GM23338 (cell line): ENCODE data around the gene SORCS3. TPM values are rescaled to one million over a fixed set of nuclear protein-coding genes. Genes with fewer than 3 reads are reported as not detected.

Experiments
- ATAC-seq: fragments of 200-7000 bp; cut with Tn5 transposase; 3 replicates; pipeline ENCODE4 v1.9.1; 2020
- DNase-seq: peaks from one replicate; pipeline ENCODE4 v3.0.0-alpha.2; 2015; ENCODE audit warnings: low spot score
- H2AFZ ChIP-seq: fragments of 200-600 bp; sonication (generic); 2 replicates; pipeline ENCODE4 v1.8.0; 2016; ENCODE audit warnings: antibody characterized with exemption, mild to moderate bottlenecking, moderate library complexity
- H3F3A ChIP-seq: fragments of 200-600 bp; sonication (generic); replicated peaks from 2 replicates; pipeline ENCODE4 v1.8.0; 2017; ENCODE audit warnings: antibody characterized with exemption, mixed run types, low read depth
- H3K27ac ChIP-seq: fragments of 200-600 bp; sonication (generic); 2 replicates; pipeline ENCODE4 v1.6.1; 2016; ENCODE audit warnings: low read depth
- H3K27me3 ChIP-seq: fragments of 200-600 bp; sonication (generic); 2 replicates; pipeline ENCODE4 v1.8.0; 2016; ENCODE audit warnings: mild to moderate bottlenecking, mixed run types, moderate library complexity; ENCODE audit not compliant: insufficient read depth
- H3K36me3 ChIP-seq: fragments of 200-600 bp; sonication (generic); 2 replicates; pipeline ENCODE4 v1.8.0; 2016; ENCODE audit warnings: mild to moderate bottlenecking; ENCODE audit not compliant: insufficient read depth
- H3K4me1 ChIP-seq: fragments of 200-600 bp; sonication (generic); 2 replicates; pipeline ENCODE4 v1.8.0; 2016; ENCODE audit warnings: mild to moderate bottlenecking, moderate library complexity; ENCODE audit not compliant: insufficient read depth
- H3K4me2 ChIP-seq: fragments of 200-600 bp; sonication (generic); 2 replicates; pipeline ENCODE4 v1.7.1; 2017; ENCODE audit warnings: mixed run types
- H3K4me3 ChIP-seq: fragments of 200-600 bp; sonication (generic); 2 replicates; pipeline ENCODE4 v1.6.1; 2016; ENCODE audit warnings: mixed run types
- H3K79me2 ChIP-seq: fragments of 200-600 bp; sonication (generic); replicated peaks from 2 replicates; pipeline ENCODE4 v1.8.0; 2017; ENCODE audit warnings: mild to moderate bottlenecking; ENCODE audit not compliant: insufficient read depth
- H3K9me2 ChIP-seq: fragments of 200-600 bp; sonication (generic); 2 replicates; pipeline ENCODE4 v1.8.0; 2017; ENCODE audit not compliant: insufficient read depth
- H4K20me1 ChIP-seq: fragments of 200-600 bp; sonication (generic); replicated peaks from 2 replicates; pipeline ENCODE4 v1.8.0; 2017; ENCODE audit warnings: mild to moderate bottlenecking; ENCODE audit not compliant: insufficient read depth
- H3K27ac Mint-ChIP-seq: 2 replicates; pipeline ENCODE4 v1.8.0; 2020; ENCODE audit warnings: inconsistent platforms, mild to moderate bottlenecking, moderate library complexity, mixed read lengths
- H3K27me3 Mint-ChIP-seq: 3 replicates; pipeline ENCODE4 v1.8.0; 2022; ENCODE audit warnings: low read depth, mild to moderate bottlenecking, moderate library complexity, mixed read lengths, inconsistent platforms; ENCODE audit not compliant: insufficient read depth, poor library complexity
- H3K36me3 Mint-ChIP-seq: 3 replicates; pipeline ENCODE4 v1.8.0; 2021; ENCODE audit warnings: low read depth, mild to moderate bottlenecking, inconsistent platforms, moderate library complexity, mixed read lengths
- H3K4me1 Mint-ChIP-seq: 3 replicates; pipeline ENCODE4 v1.8.0; 2020; ENCODE audit warnings: mild to moderate bottlenecking, inconsistent platforms, mixed read lengths
- H3K4me3 Mint-ChIP-seq: 3 replicates; pipeline ENCODE4 v1.8.0; 2021; ENCODE audit warnings: moderate library complexity, mild to moderate bottlenecking, inconsistent platforms, mixed read lengths
- H3K9me3 Mint-ChIP-seq: 3 replicates; pipeline ENCODE4 v1.8.0; 2020; ENCODE audit warnings: moderate library complexity, mild to moderate bottlenecking, inconsistent platforms, mixed read lengths
- EZH2 ChIP-seq: fragments of 200-600 bp; sonication (generic); IDR thresholded peaks from one replicate; pipeline ENCODE4 v1.8.0; 2017; ENCODE audit warnings: antibody characterized with exemption, mild to moderate bottlenecking, low read depth; ENCODE audit not compliant: unreplicated experiment
- NANOG ChIP-seq: IDR thresholded peaks from 2 replicates; pipeline ENCODE4 v1.6.1; 2016; ENCODE audit warnings: antibody characterized with exemption, borderline replicate concordance
- REST ChIP-seq: IDR thresholded peaks from one replicate; pipeline ENCODE4 v1.6.1; 2018; ENCODE audit warnings: antibody characterized with exemption; ENCODE audit not compliant: unreplicated experiment
- STAT1 ChIP-seq: IDR thresholded peaks from one replicate; pipeline ENCODE4 v1.6.1; 2016; ENCODE audit warnings: antibody characterized with exemption; ENCODE audit not compliant: unreplicated experiment
- ZNF462 ChIP-seq: fragments of 250-450 bp; sonication (Bioruptor Pico); IDR thresholded peaks from 2 replicates; pipeline ENCODE4 v1.5.0; 2020; ENCODE audit warnings: mild to moderate bottlenecking, moderate library complexity
- polyA plus RNA-seq: library from polyadenylated mRNA; unstranded; fragments of >200 nt; fragmentation: Nextera tagmentation; extraction: Ambion mirVana; gene quantifications from 2 replicates; pipeline ENCODE4 v1.2.1, GENCODE V29; 2016
- total RNA-seq: library from RNA; depleted of rRNA; stranded (reverse); fragments of >200 nt; shearing (Covaris generic); gene quantifications from 2 replicates; pipeline ENCODE4 v1.2.3, GENCODE V29; 2014

SORCS3 gene
- total and polyA plus RNA-seq, 2 experiments from 2014 or later, result 0.37 to 1.4 TPM

DNA sequence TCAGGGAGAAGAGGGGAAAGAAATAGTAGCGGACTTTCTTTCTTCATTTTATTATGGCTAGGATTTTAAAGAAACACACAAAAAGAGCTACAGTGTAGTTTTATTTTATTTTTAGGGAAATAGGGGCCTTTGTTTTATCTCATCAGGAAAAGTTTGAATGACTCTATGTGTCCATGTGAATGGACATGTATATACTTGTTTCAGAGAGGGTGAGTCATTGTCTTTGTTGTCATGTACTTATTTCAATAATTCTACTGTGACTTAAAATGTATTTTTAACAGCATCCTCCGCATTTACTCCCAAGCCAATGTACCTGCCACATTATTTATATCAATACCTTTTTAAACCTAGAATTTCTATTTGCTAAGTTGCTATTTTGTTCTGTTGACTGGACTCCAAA lies 569.5 kb downstream of the SORCS3 start:
- Histone ChIP-seq H4K20me1 (no peaks in the 10 kb centered on the region), H3F3A (no peaks in the 10 kb centered on the region), H3K27ac (no peak overlapping the region), H3K36me3 (no peaks in the 10 kb centered on the region), H3K4me1 (no peaks in the 10 kb centered on the region), H3K4me3 (no peak overlapping the region), H3K9me2 (peaks cover 12% of the 10 kb centered on the region; the same call in 1 of the 2 replicates), H3K79me2 (no peaks in the 10 kb centered on the region), H3K27me3 (no peaks in the 10 kb centered on the region), H2AFZ (no peak overlapping the region), H3K4me2 (no peak overlapping the region)
- DNase-seq (no peak), ATAC-seq (no peak)
- H3K9me3 Mint-ChIP-seq, result no peaks in the 10 kb centered on the region
- TF ChIP-seq NANOG, result no peak
- no peaks in the 10 kb centered on the region for H3K36me3 Mint-ChIP-seq
- no peak overlapping the region for H3K27ac Mint-ChIP-seq
- peaks cover 12% of the 10 kb centered on the region; the same call in 2 of the 3 replicates for H3K4me1 Mint-ChIP-seq
- H3K27me3 Mint-ChIP-seq, result no peaks in the 10 kb centered on the region
- no peak overlapping the region for H3K4me3 Mint-ChIP-seq

DNA sequence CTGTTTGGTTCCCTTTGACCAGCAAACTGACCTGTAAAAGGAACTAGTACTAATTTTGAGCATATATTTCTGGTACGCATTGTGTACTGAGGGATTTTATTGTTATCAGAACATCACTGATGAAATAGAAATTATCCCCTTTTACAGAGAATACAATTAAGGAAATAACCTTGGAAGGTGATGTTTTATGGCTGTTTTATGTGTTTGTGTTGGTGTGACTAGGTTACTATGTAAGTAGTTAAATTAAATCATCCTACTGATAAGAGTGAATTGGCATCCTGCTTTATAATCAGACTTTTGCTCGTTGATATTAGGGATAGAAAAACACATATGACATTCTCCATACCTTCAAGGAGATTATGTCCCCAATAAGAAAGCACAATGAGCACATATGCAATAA lies 596.6 kb downstream of the SORCS3 start:
- no peaks in the 10 kb centered on the region for H3K4me1 Mint-ChIP-seq
- no peaks in the 10 kb centered on the region for H3K9me2 ChIP-seq
- H3K36me3 ChIP-seq, result no peaks in the 10 kb centered on the region
- no peak overlapping the region for H3K4me2 ChIP-seq
- no peaks in the 10 kb centered on the region for H3K27me3 ChIP-seq
- H4K20me1 ChIP-seq, result no peaks in the 10 kb centered on the region
- H3K4me3 ChIP-seq, result no peak overlapping the region
- H3K4me3 Mint-ChIP-seq, result no peak overlapping the region
- H3K9me3 Mint-ChIP-seq, result peaks cover 28% of the 10 kb centered on the region
- no peak for TF ChIP-seq STAT1
- TF ChIP-seq REST, result no peak
- TF ChIP-seq ZNF462 (CRISPR knock-in tag), result no peak
- no peak for TF ChIP-seq EZH2
- TF ChIP-seq NANOG, result no peak
- no peaks in the 10 kb centered on the region for H3K27me3 Mint-ChIP-seq
- no peak overlapping the region for H3K27ac ChIP-seq
- DNase-seq (no peak), ATAC-seq (no peak)
- H2AFZ ChIP-seq, result no peak overlapping the region
- no peaks in the 10 kb centered on the region for H3K4me1 ChIP-seq
- H3F3A ChIP-seq, result no peaks in the 10 kb centered on the region
- no peaks in the 10 kb centered on the region for H3K79me2 ChIP-seq
- H3K36me3 Mint-ChIP-seq, result peaks cover 14% of the 10 kb centered on the region; the same call in 1 of the 3 replicates
- H3K27ac Mint-ChIP-seq, result no peak overlapping the region
